K562 (cell line): ENCODE data around the gene RAPGEF5. TPM values are rescaled to one million over a fixed set of nuclear protein-coding genes. Genes with fewer than 3 reads are reported as not detected.

ENCODE experiments used
- ATF2 ChIP-seq: sonication (generic); formaldehyde crosslinking; IDR thresholded peaks from 2 replicates; pipeline ENCODE4 v1.8.1; 2022; ENCODE audit warnings: missing genetic modification reagents
- ATF3 ChIP-seq, 2 experiments: fragments of 450-650 bp in 1 of 2; sonication (generic) in 1 of 2; formaldehyde crosslinking in 1 of 2; IDR thresholded peaks in 1 of 2; conservative IDR thresholded peaks in 1 of 2; 2 replicates each; pipeline versions ENCODE4 v1.6.1 to v1.8.1; 2016 to 2023; ENCODE audit warnings: mild to moderate bottlenecking in 2 of 2, moderate library complexity in 2 of 2, inconsistent platforms in 1 of 2, missing genetic modification reagents in 1 of 2
- ATF6 ChIP-seq: sonication (generic); formaldehyde crosslinking; IDR thresholded peaks from 2 replicates; pipeline ENCODE4 v1.4.0; 2020; ENCODE audit warnings: mild to moderate bottlenecking, missing genetic modification reagents
- EGR1 ChIP-seq: fragments of 450-650 bp; conservative IDR thresholded peaks from 2 replicates; pipeline ENCODE4 v1.6.1; 2017; ENCODE audit warnings: mild to moderate bottlenecking
- EP300 ChIP-seq: IDR thresholded peaks from 2 replicates; pipeline ENCODE4 v1.6.1; 2012; ENCODE audit warnings: low read length, improper control_type of control experiment
- ETV6 ChIP-seq, 3 experiments: fragments of 150-350 bp in 1 of 3; sonication (generic) in 1 of 3; formaldehyde crosslinking in 1 of 3; IDR thresholded peaks; 2 replicates each; pipeline versions ENCODE4 v1.6.1 to v1.8.0; 2014 to 2022; ENCODE audit warnings: borderline replicate concordance in 2 of 3, low read depth in 2 of 3, antibody characterized with exemption in 1 of 3, low read length in 1 of 3, mild to moderate bottlenecking in 1 of 3, missing genetic modification reagents in 1 of 3
- LARP7 ChIP-seq: fragments of 450-650 bp; IDR thresholded peaks from 2 replicates; pipeline ENCODE4 v1.6.1; 2016
- NCOA6 ChIP-seq: fragments of 450-650 bp; IDR thresholded peaks from 2 replicates; pipeline ENCODE4 v1.6.1; 2017; ENCODE audit warnings: mild to moderate bottlenecking
- RFX5 ChIP-seq: IDR thresholded peaks from 2 replicates; pipeline ENCODE4 v1.6.1; 2011; ENCODE audit warnings: low read depth, mild to moderate bottlenecking, improper control_type of control experiment, low read length
- TCFL5 ChIP-seq: fragments of 250-450 bp; sonication (Bioruptor Pico); conservative IDR thresholded peaks from 2 replicates; pipeline ENCODE4 v1.6.1; 2021; ENCODE audit warnings: mild to moderate bottlenecking, moderate library complexity, matching md5 sums
- THAP12 ChIP-seq: fragments of 250-450 bp; sonication (Bioruptor Pico); IDR thresholded peaks from 2 replicates; pipeline ENCODE4 v1.9.0; 2021; ENCODE audit warnings: mild to moderate bottlenecking, inconsistent platforms
- ZFP91 ChIP-seq: sonication (generic); formaldehyde crosslinking; IDR thresholded peaks from 2 replicates; pipeline ENCODE4 v1.8.0; 2022; ENCODE audit warnings: mild to moderate bottlenecking, missing genetic modification reagents
- ZNF184 ChIP-seq: sonication (generic); formaldehyde crosslinking; IDR thresholded peaks from 2 replicates; pipeline ENCODE4 v1.5.0; 2020; ENCODE audit warnings: missing genetic modification reagents
- ZNF217 ChIP-seq: sonication (generic); formaldehyde crosslinking; IDR thresholded peaks from 2 replicates; pipeline ENCODE4 v1.8.0; 2022; ENCODE audit warnings: mild to moderate bottlenecking, missing genetic modification reagents
- ZNF511 ChIP-seq: sonication (generic); formaldehyde crosslinking; IDR thresholded peaks from 2 replicates; pipeline ENCODE4 v1.8.0; 2022; ENCODE audit warnings: mild to moderate bottlenecking, missing genetic modification reagents
- ZNF57 ChIP-seq: fragments of 450-650 bp; formaldehyde crosslinking; IDR thresholded peaks from 2 replicates; pipeline ENCODE4 v1.4.0; 2020; ENCODE audit warnings: mild to moderate bottlenecking, moderate library complexity
- ZNF583 ChIP-seq: fragments of 250-450 bp; sonication (Bioruptor Pico); IDR thresholded peaks from 2 replicates; pipeline ENCODE4 v1.4.0; 2020
- polyA plus RNA-seq, 8 experiments: library from polyadenylated mRNA; depleted of rRNA in 4 of 8; stranded (reverse) in 5 of 8; unstranded in 3 of 8; fragments of >200 nt; fragmentation: Nextera tagmentation in 2 of 8; fragmentation: Illumina TruSeq in 1 of 8; extraction: Ambion mirVana in 2 of 8; extraction: Trizol in 1 of 8; gene quantifications; 2 replicates each; pipeline versions ENCODE4 v1.2.1 to v1.2.3, GENCODE V29; 2011 to 2014; ENCODE audit warnings: inconsistent platforms in 1 of 8, missing spikeins in 1 of 8
- total RNA-seq, 7 experiments: library from RNA; depleted of rRNA in 6 of 7; stranded (reverse); fragments of >200 nt in 6 of 7; fragmentation: Illumina TruSeq in 2 of 7; extraction: Trizol in 2 of 7; gene quantifications; 2 replicates each; pipeline versions ENCODE4 v1.2.1 to v1.2.3, GENCODE V29; 2011 to 2021; ENCODE audit warnings: low replicate concordance in 1 of 7

The RAPGEF5 gene
- total and polyA plus RNA-seq, 9 of the 15 experiments (the other 6 are each of a cell fraction or from before 2014, with no cell fraction given), result 0.39 to 2.0 (median 1.1) TPM

GRCh38 chr7:22350466-22351328, 6.3 kb downstream of the RAPGEF5 start (continued):
- TF ChIP-seq ATF3 (IDR thresholded peaks at IDR 0.05) (peak; percentile 97), ATF3 (CRISPR knock-in tag; conservative IDR thresholded peaks at IDR 0.05) (peak; percentile 94), ZNF217 (CRISPR knock-in tag) (no peak), EP300 (peak; percentile 97), NCOA6 (no peak), ATF2 (CRISPR knock-in tag) (no peak), EGR1 (no peak; the same call in 1 of the 2 replicates), LARP7 (no peak), ZFP91 (no peak), TCFL5 (CRISPR knock-in tag) (no peak), ZNF57 (no peak), ZNF511 (CRISPR knock-in tag) (no peak), ZNF184 (CRISPR knock-in tag) (no peak), ETV6 (IDR thresholded peaks at IDR 0.05; ENCODE audit: borderline replicate concordance in 1 of 2, low read depth in 2 of 2, low read length in 1 of 2) (0 out of 4 replicates have a peak, but pooled peaks of 1 of the 2 experiments have one; percentile 52), ETV6 (CRISPR knock-in tag; IDR thresholded peaks at IDR 0.05; ENCODE audit: borderline replicate concordance) (no peak), ZNF583 (CRISPR knock-in tag) (no peak), ATF6 (no peak), THAP12 (no peak), RFX5 (no peak)
